GM12874 (cell line): ENCODE data around the gene PLB1.

Experiments used
- CTCF ChIP-seq: IDR thresholded peaks from 2 replicates; pipeline ENCODE4 v1.5.1; 2011; ENCODE audit warnings: low read depth, mild to moderate bottlenecking, control low read depth, low read length, moderate library complexity; ENCODE audit not compliant: insufficient read depth

The PLB1 gene

GRCh38 chr2:28591711-28592335, 96.0 kb downstream of the PLB1 start:
- no peak for TF ChIP-seq CTCF

GRCh38 chr2:28592481-28592880, 96.6 kb downstream of the PLB1 start:
- TF ChIP-seq CTCF = no peak

GRCh38 chr2:28593160-28593755, 97.4 kb downstream of the PLB1 start:
- TF ChIP-seq CTCF = no peak

GRCh38 chr2:28594000-28594331, 98.1 kb downstream of the PLB1 start:
- TF ChIP-seq CTCF = no peak

GRCh38 chr2:28594332-28595108, 98.7 kb downstream of the PLB1 start:
- TF ChIP-seq CTCF = peak; percentile 69

GRCh38 chr2:28595323-28595722, 99.5 kb downstream of the PLB1 start:
- TF ChIP-seq CTCF = no peak

- TF ChIP-seq CTCF = no peak
These were observed 102.6 kb downstream of the PLB1 start for GRCh38 chr2:28598484-28598883.
